GM19328 (cell line): ENCODE results near the gene IL2RG.
A peak's percentile ranks its signal among the peaks of the same experiment; 100 is the strongest.

Experiments
- ATAC-seq: cut with Tn5 transposase; IDR thresholded peaks from one replicate; pipeline ENCODE4 v1.9.1; 2021; ENCODE audit warnings: mild to moderate bottlenecking, moderate library complexity; ENCODE audit not compliant: unreplicated experiment

Gene IL2RG

DNA sequence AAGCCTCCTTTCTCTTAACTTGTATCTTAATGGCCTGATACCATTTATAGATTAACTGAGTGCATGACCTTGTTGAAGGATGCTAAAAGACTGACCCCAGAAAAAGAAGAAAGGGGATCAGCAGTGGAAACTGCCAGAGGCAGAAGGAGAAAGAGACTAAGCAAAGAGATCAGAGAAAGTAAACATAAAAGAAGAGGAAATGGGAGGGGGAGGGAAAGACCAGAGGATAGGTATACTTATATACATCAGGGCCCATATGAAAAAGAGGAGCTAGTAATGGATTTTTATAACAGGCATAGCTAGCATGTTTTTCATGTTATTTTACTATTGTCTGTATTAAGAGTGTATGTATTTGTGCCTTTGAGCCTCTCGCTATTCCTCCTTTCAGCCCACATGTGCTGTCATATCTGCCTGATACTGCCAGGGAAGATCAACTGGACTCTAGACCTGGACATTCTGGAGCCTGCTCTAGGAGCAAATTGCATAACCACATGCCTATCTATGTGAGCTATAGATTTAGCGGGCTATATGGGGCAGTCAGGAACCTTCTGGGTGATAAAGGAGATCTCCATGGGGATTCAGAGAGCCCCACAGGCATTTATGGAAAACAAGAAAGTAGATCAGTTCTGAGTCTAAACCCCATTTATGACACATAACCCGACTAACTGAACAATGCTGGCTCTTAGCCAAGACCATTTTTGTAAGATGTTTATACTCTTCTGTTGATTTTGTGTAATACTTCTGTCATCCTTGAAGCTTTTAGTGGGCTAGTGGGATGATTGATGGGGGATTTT lies 29.9 kb downstream of the IL2RG start:
- ATAC-seq: no peak

GRCh38 chrX:71070531-71070930 lies 40.8 kb downstream of the IL2RG start:
- no peak for ATAC-seq

- ATAC-seq: peak; percentile 92
Observed at GRCh38 chrX:71068044-71068918, 43.1 kb downstream of the IL2RG start, which contains the start of gene SNX12. Gene SNX12 (minus strand): TSS chrX:71068334. CDS start chrX:71068306, 28 bp downstream.

DNA sequence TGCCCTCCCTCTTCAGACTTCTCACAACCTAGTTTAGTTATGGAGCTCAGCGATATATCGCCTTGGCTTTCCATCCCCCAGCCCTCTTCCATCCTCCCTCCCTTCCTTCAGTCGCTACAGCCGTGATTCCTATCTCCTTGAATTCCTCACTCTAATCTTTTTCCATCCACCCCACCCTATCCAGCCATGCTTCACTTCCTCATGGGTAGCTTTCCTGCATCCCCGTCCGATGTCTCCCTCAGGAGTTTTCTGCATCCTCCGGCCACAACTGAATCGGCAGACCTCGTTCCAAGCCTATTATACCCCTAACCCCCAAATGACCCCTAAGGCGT lies 43.7 kb downstream of the IL2RG start:
- ATAC-seq: no peak

DNA sequence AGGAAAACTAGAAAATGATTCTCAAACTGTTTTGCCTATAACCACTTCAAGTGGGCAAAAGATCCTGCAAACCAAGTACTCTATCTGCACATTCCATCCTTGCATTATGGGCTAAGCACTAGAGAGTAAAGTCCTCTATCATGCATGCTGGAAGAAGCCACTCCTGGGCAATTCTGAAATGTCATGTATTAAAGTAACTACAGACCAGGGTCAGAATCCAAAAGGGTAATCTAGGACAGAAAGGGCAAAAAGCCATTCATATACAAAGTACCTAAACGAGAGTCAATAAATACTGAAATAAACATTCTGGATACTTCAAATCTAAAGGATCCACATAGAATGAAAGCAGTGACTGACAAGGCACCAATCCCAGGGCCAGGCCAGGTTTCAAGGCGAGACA lies 44.3 kb downstream of the IL2RG start:
- no peak for ATAC-seq

DNA sequence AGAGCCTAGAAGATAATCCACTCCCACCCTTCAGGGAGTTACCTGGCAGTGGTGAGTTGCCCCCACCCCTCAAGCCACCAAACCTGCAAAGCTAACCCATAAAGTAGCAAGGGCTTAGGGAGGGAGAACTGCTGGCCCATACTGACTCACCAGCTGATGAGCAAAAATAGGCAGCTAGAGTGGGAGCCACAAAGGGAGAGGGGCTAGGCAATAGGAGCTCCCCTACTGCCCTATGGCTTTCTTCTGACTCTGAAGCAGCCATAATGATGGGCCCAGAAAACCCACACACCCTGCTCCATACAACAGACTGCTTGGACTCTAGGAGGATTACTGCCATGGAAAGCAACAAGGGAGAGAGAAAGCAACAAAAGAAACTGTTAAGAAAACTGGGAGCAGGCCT lies 51.2 kb downstream of the IL2RG start:
- ATAC-seq: no peak

DNA sequence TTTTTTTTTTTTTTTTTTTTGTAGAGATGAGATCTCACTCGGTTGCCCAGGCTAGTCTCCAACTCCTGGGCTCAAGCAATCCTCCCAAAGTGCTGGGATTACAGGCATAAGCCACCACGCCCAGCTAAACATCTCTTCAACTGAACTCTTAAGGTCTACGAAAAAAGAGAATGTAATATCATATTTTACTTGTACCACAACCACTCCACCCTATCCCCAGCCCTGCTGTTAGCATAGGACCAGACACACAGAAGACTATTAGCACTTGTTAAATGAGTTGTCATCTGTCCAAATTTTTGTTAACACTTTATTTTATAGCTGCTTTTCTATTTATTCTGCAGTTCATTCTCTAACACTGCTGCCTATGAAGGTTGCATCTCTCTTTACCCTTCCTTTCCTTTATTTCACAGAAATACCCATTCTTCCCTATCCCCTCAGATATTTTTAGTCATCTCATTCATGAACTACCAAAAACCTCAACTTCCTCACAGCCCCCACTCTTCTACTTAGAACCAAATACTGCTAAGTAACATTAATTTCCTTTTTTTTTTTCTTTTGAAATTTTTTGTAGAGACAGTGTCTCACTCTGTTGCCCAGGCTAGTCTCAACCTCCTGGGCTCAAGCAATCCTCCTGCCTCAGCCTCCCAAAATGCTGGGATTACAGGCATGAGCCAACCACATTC lies 53.4 kb downstream of the IL2RG start:
- ATAC-seq: no peak
